PC-9 (cell line): ENCODE data around the gene ATM. TPM values are rescaled to one million over a fixed set of nuclear protein-coding genes. Genes with fewer than 3 reads are reported as not detected.

ENCODE experiments used
- BruUV-seq: library from RNA; stranded (reverse); fragments of 400-500 nt; replicated peaks from 2 replicates; lab custom pipeline; 2021; lab: Mats Ljungman, UMichigan
- CTCF ChIA-PET: fragments of 300-600 bp; sonication (Branson Sonifier 250); formaldehyde crosslinking; loops from one replicate; lab custom pipeline; 2022; ENCODE audit warnings: antibody characterized with exemption; lab: Charles Lee
- POLR2A ChIA-PET: fragments of 300-600 bp; sonication (Branson Sonifier 250); formaldehyde crosslinking; loops from one replicate; lab custom pipeline; 2022; ENCODE audit warnings: antibody characterized with exemption; ENCODE audit not compliant: unreplicated experiment; lab: Charles Lee
- DNase-seq, 2 experiments: peaks; one replicate each; pipeline versions ENCODE4 v3.0.0 to v3.0.0-alpha.2; 2015 to 2022; ENCODE audit warnings: mixed read lengths in 1 of 2
- H2AFZ ChIP-seq: fragments of 200-600 bp; sonication (generic); 2 replicates; pipeline ENCODE4 v1.8.1; 2017; ENCODE audit warnings: antibody characterized with exemption
- H3F3A ChIP-seq: fragments of 200-600 bp; sonication (generic); 2 replicates; pipeline ENCODE4 v1.8.1; 2017; ENCODE audit warnings: antibody characterized with exemption, mild to moderate bottlenecking, low read depth; ENCODE audit not compliant: insufficient read depth
- H3K27ac ChIP-seq: fragments of 200-600 bp; sonication (generic); 2 replicates; pipeline ENCODE4 v1.6.1; 2016; ENCODE audit warnings: mixed run types
- H3K27me3 ChIP-seq: fragments of 200-600 bp; sonication (generic); 2 replicates; pipeline ENCODE4 v1.6.1; 2016; ENCODE audit warnings: low read depth, mixed run types; ENCODE audit not compliant: insufficient read depth
- H3K36me3 ChIP-seq: fragments of 200-600 bp; sonication (generic); 2 replicates; pipeline ENCODE4 v1.6.1; 2016; ENCODE audit warnings: low read depth, mixed run types
- H3K4me1 ChIP-seq: fragments of 200-600 bp; sonication (generic); replicated peaks from 2 replicates; pipeline ENCODE4 v1.6.1; 2016; ENCODE audit warnings: mixed run types; ENCODE audit not compliant: insufficient read depth
- H3K4me2 ChIP-seq: fragments of 200-600 bp; sonication (generic); 2 replicates; pipeline ENCODE4 v1.6.1; 2017; ENCODE audit warnings: mixed run types
- H3K4me3 ChIP-seq: fragments of 200-600 bp; sonication (generic); 2 replicates; pipeline ENCODE4 v1.6.1; 2016; ENCODE audit warnings: mixed run types
- H3K79me2 ChIP-seq: fragments of 200-600 bp; sonication (generic); 2 replicates; pipeline ENCODE4 v1.6.1; 2017; ENCODE audit warnings: low read depth, mixed run types
- H3K9me2 ChIP-seq: fragments of 200-600 bp; sonication (generic); 2 replicates; pipeline ENCODE4 v1.8.1; 2017; ENCODE audit warnings: mild to moderate bottlenecking; ENCODE audit not compliant: insufficient read depth
- H3K9me3 ChIP-seq: fragments of 200-600 bp; sonication (generic); 2 replicates; pipeline ENCODE4 v1.8.1; 2016; ENCODE audit warnings: low read depth; ENCODE audit not compliant: insufficient read depth
- H4K20me1 ChIP-seq: fragments of 200-600 bp; sonication (generic); 2 replicates; pipeline ENCODE4 v1.8.1; 2017; ENCODE audit not compliant: insufficient read depth
- EZH2 ChIP-seq: fragments of 200-600 bp; sonication (generic); IDR thresholded peaks from 2 replicates; pipeline ENCODE4 v1.8.0; 2017; ENCODE audit warnings: antibody characterized with exemption, low read depth
- intact Hi-C: fragments of 100-400 bp; cut with micrococcal nuclease; formaldehyde crosslinking; loops from one replicate; pipeline ENCODE4 v1.10.0; 2022; ENCODE audit not compliant: unreplicated experiment
- total RNA-seq: library from RNA; stranded (reverse); gene quantifications from 2 replicates; pipeline ENCODE4 v1.2.3, GENCODE V29; 2021
- TF ChIP-seq, protein P1 (sequence below): fragments of 200-600 bp; sonication (generic); conservative IDR thresholded peaks from 2 replicates; pipeline ENCODE4 v1.6.1; 2017; ENCODE audit warnings: mixed run types, antibody characterized with exemption, mild to moderate bottlenecking, moderate library complexity

The ATM gene
- total RNA-seq, 1 experiment from 2014 or later, result 36.3 TPM

DNA sequence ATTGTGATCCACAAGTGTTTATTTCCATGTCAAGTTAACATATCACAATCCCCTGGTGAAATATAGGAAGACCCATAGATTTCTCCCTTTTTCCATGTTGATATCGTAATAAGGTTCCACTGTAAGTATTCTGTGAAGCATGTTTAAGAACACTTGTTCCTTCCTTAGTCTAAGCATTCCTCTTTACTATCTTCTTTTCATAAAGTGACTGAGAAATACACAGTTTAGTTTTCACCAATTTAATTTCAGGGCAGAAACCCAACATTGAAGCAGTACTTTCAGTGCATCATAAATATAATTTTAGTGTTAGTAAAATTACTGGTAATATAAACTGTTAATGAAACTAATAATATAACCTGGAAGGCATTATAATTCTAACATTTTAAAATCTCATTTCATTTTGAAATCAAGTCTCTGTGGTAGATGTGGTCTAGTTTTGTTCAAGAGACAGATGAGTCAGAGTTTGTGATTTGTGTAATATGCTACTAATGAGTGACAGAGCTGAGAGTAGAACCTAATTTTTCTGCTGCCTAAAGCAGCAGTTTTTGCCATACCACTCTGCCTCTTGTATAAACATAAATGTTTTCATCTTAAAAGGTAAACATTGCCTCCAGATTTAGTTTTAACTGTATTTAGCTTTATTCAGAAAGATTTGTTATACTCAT is 79.4 kb downstream of the ATM start:
- no peak overlapping the region for H3K4me3 ChIP-seq
- H2AFZ ChIP-seq, result no peak overlapping the region
- H3K27ac ChIP-seq, result no peak overlapping the region
- H3K36me3 ChIP-seq, result 0 out of 2 replicates have a peak, but pooled peaks cover 10% of the 10 kb centered on the region
- H3F3A ChIP-seq, result no peaks in the 10 kb centered on the region
- POLR2A ChIA-PET, result no interaction called here
- no peak for DNase-seq
- no peaks in the 10 kb centered on the region for H3K9me3 ChIP-seq
- BruUV-seq, result no TSS peak
- TF ChIP-seq EZH2, result no peak
- TF ChIP-seq, protein P1, sequence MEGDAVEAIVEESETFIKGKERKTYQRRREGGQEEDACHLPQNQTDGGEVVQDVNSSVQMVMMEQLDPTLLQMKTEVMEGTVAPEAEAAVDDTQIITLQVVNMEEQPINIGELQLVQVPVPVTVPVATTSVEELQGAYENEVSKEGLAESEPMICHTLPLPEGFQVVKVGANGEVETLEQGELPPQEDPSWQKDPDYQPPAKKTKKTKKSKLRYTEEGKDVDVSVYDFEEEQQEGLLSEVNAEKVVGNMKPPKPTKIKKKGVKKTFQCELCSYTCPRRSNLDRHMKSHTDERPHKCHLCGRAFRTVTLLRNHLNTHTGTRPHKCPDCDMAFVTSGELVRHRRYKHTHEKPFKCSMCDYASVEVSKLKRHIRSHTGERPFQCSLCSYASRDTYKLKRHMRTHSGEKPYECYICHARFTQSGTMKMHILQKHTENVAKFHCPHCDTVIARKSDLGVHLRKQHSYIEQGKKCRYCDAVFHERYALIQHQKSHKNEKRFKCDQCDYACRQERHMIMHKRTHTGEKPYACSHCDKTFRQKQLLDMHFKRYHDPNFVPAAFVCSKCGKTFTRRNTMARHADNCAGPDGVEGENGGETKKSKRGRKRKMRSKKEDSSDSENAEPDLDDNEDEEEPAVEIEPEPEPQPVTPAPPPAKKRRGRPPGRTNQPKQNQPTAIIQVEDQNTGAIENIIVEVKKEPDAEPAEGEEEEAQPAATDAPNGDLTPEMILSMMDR, result no peak
- no peaks in the 10 kb centered on the region for H3K4me1 ChIP-seq
- intact Hi-C loops, result no loop called here
- CTCF ChIA-PET, result no interaction called here
- no peaks in the 10 kb centered on the region for H3K9me2 ChIP-seq
- no peak overlapping the region for H3K4me2 ChIP-seq
- H4K20me1 ChIP-seq, result no peaks in the 10 kb centered on the region
- H3K27me3 ChIP-seq, result no peaks in the 10 kb centered on the region
- H3K79me2 ChIP-seq, result no peaks in the 10 kb centered on the region

DNA sequence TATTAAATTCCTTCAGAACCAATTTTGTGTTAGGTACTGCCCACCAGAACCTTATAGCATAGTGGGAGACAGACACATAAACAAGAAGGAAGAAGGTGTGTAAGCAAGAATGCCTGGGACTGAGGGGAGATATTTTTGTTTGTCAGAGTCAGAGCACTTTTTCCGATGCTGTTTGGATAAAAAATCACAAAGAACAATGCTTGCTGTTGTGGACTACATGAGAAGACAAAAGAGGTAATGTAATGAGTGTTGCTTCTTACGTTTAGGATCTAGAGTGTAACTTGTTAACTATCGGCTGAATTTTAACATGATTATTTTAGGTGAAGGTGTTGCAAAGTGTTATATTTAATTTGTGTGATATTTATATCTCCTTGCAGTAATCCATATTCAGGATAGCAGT is 84.9 kb downstream of the ATM start:
- Histone ChIP-seq H3K4me3 (no peak overlapping the region), H4K20me1 (no peaks in the 10 kb centered on the region), H3K27me3 (no peaks in the 10 kb centered on the region), H3K4me1 (no peaks in the 10 kb centered on the region), H3K79me2 (no peaks in the 10 kb centered on the region), H3K4me2 (no peak overlapping the region), H2AFZ (no peak overlapping the region), H3K9me3 (no peaks in the 10 kb centered on the region), H3K9me2 (no peaks in the 10 kb centered on the region), H3K36me3 (0 out of 2 replicates have a peak, but pooled peaks cover 7% of the 10 kb centered on the region), H3F3A (no peaks in the 10 kb centered on the region), H3K27ac (no peak overlapping the region)
- TF ChIP-seq, protein P1, result no peak
- TF ChIP-seq EZH2, result no peak
- DNase-seq, result no peak
- ChIA-PET POLR2A (no interaction called here), CTCF (no interaction called here)
- BruUV-seq, result no TSS peak
- intact Hi-C loops, result no loop called here

DNA sequence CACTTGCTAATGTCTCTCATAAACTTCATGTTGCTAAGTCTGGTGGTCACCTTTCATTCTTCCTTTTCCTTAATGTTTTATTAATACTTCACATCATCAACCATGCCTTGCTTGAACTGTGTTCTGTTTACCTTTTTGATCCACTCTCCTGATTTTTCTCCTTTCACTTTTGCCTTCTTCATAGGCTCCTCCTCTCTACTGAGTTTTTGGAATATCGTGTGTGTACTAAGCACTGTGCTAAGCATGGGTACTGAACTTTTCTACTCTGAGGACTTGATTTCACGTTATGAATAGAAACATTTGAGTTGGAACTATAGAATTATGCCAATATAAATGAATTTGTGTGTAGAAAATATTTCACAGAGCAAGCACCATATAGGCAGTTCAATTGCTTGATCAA is 90.6 kb downstream of the ATM start:
- Histone ChIP-seq H3K9me3 (no peaks in the 10 kb centered on the region), H3K36me3 (peaks cover 5% of the 10 kb centered on the region; the same call in 1 of the 2 replicates), H3K27ac (no peak overlapping the region), H3K4me1 (no peaks in the 10 kb centered on the region), H2AFZ (no peak overlapping the region), H3F3A (no peaks in the 10 kb centered on the region), H3K79me2 (no peaks in the 10 kb centered on the region), H3K4me3 (no peak overlapping the region), H3K27me3 (no peaks in the 10 kb centered on the region), H3K9me2 (no peaks in the 10 kb centered on the region), H4K20me1 (no peaks in the 10 kb centered on the region), H3K4me2 (no peak overlapping the region)
- intact Hi-C loops, result no loop called here
- ChIA-PET CTCF (no interaction called here), POLR2A (no interaction called here)
- TF ChIP-seq, protein P1, result no peak
- no peak for TF ChIP-seq EZH2
- no TSS peak for BruUV-seq
- no peak for DNase-seq
